HCT116 (cell line): Measurements from ENCODE around the gene FRY.

Source experiments
- EZH2 ChIP-seq: fragments of 200-600 bp; sonication (generic); IDR thresholded peaks from 2 replicates; pipeline ENCODE4 v1.6.1; 2017; ENCODE audit warnings: antibody characterized with exemption, mixed run types
- EZH2phosphoT487 ChIP-seq: fragments of 200-600 bp; IDR thresholded peaks from 2 replicates; pipeline ENCODE4 v1.6.1; 2018; ENCODE audit warnings: antibody characterized with exemption, borderline replicate concordance
- POLR2A ChIP-seq: IDR thresholded peaks from 2 replicates; pipeline ENCODE4 v1.7.0; 2011; ENCODE audit warnings: borderline replicate concordance; ENCODE audit not compliant: insufficient read depth, insufficient read length; ENCODE audit errors: extremely low read depth
- POLR2AphosphoS5 ChIP-seq: IDR thresholded peaks from 2 replicates; pipeline ENCODE4 v1.6.1; 2011; ENCODE audit warnings: mild to moderate bottlenecking, low read depth, low read length, moderate library complexity
- RAD21 ChIP-seq: IDR thresholded peaks from 2 replicates; pipeline ENCODE4 v1.6.1; 2012; ENCODE audit warnings: low read depth, mild to moderate bottlenecking
- YY1 ChIP-seq: IDR thresholded peaks from 2 replicates; pipeline ENCODE4 v1.6.1; 2011; ENCODE audit warnings: low read length, low read depth, moderate library complexity, mild to moderate bottlenecking; ENCODE audit not compliant: insufficient replicate concordance; ENCODE audit errors: extremely low read depth
- TF ChIP-seq, protein P1 (sequence below): IDR thresholded peaks from 2 replicates; pipeline ENCODE4 v1.6.1; 2012
- TF ChIP-seq, protein P2 (sequence below): IDR thresholded peaks from 2 replicates; pipeline ENCODE4 v1.6.1; 2011; ENCODE audit warnings: mild to moderate bottlenecking, low read length, moderate library complexity; ENCODE audit not compliant: insufficient replicate concordance; ENCODE audit errors: extremely low read depth
- TF ChIP-seq, protein P3 (sequence below), 3 experiments: fragments of 200-600 bp in 1 of 3; sonication (generic) in 1 of 3; IDR thresholded peaks in 2 of 3; conservative IDR thresholded peaks in 1 of 3; 2 replicates each; pipeline ENCODE4 v1.5.1; 2012 to 2017; ENCODE audit warnings: low read depth in 2 of 3, low read length in 2 of 3, antibody characterized with exemption in 1 of 3, borderline replicate concordance in 1 of 3, control low read depth in 1 of 3, mild to moderate bottlenecking in 1 of 3, mixed read lengths in 1 of 3, mixed run types in 1 of 3, moderate library complexity in 1 of 3; ENCODE audit not compliant: insufficient read depth in 1 of 3
- TF ChIP-seq, protein P4 (sequence below): IDR thresholded peaks from 2 replicates; pipeline ENCODE4 v1.6.1; 2012; ENCODE audit warnings: low read depth

DNA sequence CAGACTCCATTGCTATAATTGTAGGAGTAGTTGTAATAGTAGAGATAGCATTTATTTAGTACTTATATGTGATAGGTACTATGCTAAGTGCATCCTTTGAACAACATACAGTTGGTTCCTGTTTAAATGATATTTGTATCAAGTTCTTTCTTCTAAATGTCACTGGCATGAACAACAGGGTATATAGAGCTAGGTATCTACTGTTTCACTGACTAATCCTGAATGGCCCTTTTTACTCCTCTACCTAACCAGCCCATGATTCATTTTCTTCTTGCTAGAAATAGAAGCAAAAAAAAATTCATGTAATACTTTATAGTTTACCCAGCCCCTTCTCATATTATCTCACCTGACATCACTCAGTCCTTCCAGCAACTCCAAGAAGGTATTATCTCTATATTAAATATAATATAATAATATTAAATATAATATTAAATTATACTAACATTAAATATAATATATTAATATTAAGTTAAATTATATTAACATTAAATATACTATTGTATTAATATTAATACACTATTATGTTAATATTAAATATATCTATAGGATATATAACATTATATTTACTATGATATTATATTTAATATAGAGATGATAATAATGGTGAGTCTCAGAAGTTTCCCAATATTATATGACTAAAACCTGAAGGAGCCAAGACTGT, 74.2 kb downstream of the FRY start:
- TF ChIP-seq, protein P1, sequence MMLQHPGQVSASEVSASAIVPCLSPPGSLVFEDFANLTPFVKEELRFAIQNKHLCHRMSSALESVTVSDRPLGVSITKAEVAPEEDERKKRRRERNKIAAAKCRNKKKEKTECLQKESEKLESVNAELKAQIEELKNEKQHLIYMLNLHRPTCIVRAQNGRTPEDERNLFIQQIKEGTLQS, result no peak
- TF ChIP-seq POLR2A, result no peak
- TF ChIP-seq YY1, result no peak
- TF ChIP-seq EZH2, result no peak
- TF ChIP-seq POLR2AphosphoS5, result no peak
- TF ChIP-seq, protein P2, sequence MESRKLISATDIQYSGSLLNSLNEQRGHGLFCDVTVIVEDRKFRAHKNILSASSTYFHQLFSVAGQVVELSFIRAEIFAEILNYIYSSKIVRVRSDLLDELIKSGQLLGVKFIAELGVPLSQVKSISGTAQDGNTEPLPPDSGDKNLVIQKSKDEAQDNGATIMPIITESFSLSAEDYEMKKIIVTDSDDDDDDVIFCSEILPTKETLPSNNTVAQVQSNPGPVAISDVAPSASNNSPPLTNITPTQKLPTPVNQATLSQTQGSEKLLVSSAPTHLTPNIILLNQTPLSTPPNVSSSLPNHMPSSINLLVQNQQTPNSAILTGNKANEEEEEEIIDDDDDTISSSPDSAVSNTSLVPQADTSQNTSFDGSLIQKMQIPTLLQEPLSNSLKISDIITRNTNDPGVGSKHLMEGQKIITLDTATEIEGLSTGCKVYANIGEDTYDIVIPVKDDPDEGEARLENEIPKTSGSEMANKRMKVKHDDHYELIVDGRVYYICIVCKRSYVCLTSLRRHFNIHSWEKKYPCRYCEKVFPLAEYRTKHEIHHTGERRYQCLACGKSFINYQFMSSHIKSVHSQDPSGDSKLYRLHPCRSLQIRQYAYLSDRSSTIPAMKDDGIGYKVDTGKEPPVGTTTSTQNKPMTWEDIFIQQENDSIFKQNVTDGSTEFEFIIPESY, result no peak
- TF ChIP-seq, protein P3, sequence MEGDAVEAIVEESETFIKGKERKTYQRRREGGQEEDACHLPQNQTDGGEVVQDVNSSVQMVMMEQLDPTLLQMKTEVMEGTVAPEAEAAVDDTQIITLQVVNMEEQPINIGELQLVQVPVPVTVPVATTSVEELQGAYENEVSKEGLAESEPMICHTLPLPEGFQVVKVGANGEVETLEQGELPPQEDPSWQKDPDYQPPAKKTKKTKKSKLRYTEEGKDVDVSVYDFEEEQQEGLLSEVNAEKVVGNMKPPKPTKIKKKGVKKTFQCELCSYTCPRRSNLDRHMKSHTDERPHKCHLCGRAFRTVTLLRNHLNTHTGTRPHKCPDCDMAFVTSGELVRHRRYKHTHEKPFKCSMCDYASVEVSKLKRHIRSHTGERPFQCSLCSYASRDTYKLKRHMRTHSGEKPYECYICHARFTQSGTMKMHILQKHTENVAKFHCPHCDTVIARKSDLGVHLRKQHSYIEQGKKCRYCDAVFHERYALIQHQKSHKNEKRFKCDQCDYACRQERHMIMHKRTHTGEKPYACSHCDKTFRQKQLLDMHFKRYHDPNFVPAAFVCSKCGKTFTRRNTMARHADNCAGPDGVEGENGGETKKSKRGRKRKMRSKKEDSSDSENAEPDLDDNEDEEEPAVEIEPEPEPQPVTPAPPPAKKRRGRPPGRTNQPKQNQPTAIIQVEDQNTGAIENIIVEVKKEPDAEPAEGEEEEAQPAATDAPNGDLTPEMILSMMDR (IDR thresholded peaks at IDR 0.05 in 2 of 3, conservative IDR thresholded peaks at IDR 0.05 in 1 of 3; ENCODE audit: borderline replicate concordance in 1 of 3, insufficient read depth in 1 of 3, low read depth in 2 of 3, low read length in 2 of 3), result no peak
- TF ChIP-seq EZH2phosphoT487, result no peak
- no peak for TF ChIP-seq RAD21
- TF ChIP-seq, protein P4, sequence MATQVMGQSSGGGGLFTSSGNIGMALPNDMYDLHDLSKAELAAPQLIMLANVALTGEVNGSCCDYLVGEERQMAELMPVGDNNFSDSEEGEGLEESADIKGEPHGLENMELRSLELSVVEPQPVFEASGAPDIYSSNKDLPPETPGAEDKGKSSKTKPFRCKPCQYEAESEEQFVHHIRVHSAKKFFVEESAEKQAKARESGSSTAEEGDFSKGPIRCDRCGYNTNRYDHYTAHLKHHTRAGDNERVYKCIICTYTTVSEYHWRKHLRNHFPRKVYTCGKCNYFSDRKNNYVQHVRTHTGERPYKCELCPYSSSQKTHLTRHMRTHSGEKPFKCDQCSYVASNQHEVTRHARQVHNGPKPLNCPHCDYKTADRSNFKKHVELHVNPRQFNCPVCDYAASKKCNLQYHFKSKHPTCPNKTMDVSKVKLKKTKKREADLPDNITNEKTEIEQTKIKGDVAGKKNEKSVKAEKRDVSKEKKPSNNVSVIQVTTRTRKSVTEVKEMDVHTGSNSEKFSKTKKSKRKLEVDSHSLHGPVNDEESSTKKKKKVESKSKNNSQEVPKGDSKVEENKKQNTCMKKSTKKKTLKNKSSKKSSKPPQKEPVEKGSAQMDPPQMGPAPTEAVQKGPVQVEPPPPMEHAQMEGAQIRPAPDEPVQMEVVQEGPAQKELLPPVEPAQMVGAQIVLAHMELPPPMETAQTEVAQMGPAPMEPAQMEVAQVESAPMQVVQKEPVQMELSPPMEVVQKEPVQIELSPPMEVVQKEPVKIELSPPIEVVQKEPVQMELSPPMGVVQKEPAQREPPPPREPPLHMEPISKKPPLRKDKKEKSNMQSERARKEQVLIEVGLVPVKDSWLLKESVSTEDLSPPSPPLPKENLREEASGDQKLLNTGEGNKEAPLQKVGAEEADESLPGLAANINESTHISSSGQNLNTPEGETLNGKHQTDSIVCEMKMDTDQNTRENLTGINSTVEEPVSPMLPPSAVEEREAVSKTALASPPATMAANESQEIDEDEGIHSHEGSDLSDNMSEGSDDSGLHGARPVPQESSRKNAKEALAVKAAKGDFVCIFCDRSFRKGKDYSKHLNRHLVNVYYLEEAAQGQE, result no peak
